NB4 (cell line): ENCODE results near the gene TMEM120B.

ENCODE experiments used
- POLR2A ChIP-seq: IDR thresholded peaks from 2 replicates; pipeline ENCODE4 v1.6.1; 2011; ENCODE audit warnings: mild to moderate bottlenecking; ENCODE audit not compliant: insufficient read length; ENCODE audit errors: extremely low read depth
- TF ChIP-seq, protein P1 (sequence below): IDR thresholded peaks from 2 replicates; pipeline ENCODE4 v1.6.1; 2011; ENCODE audit warnings: low read depth, low read length
- TF ChIP-seq, protein P2 (sequence below): IDR thresholded peaks from one replicate; pipeline ENCODE4 v1.5.1; 2012; ENCODE audit warnings: low read depth, low read length

DNA sequence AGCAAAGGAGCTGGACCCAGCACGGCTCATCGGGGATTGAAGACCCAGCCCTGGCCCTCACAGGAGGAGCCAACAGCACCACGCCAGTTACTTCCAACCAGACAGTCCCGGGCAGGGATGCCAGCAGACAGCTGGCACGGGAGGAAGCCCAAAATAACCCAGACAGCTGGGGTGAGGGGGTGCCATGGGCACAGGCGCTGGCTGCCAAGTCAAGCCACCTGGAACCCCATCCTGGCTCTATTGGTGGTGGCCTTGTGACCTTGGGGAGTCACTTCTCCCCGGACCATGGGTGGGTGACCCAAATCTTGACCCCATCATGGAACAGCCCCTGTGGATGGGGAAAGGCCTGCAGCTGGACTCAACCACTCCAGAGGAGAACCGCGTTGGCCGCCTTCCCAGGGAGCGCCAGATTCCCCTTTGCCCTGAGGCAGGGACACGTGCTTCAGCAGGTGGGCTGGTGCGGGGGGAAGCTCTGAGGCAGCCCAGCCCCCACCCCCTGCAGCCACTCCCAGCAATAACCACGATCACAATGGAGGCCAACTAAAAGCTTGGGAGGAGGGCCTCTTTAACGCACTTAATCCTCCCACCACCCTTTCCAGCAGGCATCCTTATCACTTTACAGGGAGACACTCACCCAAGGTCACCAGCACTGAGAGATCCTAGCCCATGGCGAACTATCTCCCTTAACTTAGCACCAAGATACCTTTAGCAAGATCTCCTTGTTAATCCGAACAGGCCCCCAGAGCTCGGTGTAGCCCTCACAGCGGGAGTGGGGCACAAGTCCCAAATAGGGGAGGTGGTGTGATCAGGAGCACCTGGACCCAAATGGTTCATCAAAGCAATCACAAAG lies 85.6 kb downstream of the TMEM120B start:
- TF ChIP-seq, protein P1, sequence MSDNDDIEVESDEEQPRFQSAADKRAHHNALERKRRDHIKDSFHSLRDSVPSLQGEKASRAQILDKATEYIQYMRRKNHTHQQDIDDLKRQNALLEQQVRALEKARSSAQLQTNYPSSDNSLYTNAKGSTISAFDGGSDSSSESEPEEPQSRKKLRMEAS, result no peak
- TF ChIP-seq, protein P2, sequence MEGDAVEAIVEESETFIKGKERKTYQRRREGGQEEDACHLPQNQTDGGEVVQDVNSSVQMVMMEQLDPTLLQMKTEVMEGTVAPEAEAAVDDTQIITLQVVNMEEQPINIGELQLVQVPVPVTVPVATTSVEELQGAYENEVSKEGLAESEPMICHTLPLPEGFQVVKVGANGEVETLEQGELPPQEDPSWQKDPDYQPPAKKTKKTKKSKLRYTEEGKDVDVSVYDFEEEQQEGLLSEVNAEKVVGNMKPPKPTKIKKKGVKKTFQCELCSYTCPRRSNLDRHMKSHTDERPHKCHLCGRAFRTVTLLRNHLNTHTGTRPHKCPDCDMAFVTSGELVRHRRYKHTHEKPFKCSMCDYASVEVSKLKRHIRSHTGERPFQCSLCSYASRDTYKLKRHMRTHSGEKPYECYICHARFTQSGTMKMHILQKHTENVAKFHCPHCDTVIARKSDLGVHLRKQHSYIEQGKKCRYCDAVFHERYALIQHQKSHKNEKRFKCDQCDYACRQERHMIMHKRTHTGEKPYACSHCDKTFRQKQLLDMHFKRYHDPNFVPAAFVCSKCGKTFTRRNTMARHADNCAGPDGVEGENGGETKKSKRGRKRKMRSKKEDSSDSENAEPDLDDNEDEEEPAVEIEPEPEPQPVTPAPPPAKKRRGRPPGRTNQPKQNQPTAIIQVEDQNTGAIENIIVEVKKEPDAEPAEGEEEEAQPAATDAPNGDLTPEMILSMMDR, result no peak
- TF ChIP-seq POLR2A, result no peak
